H9 (cell line): ENCODE results near the gene ATG7. TPM values are rescaled to one million over a fixed set of nuclear protein-coding genes. Genes with fewer than 3 reads are reported as not detected.
A peak's percentile ranks its signal among the peaks of the same experiment; 100 is the strongest.

Source experiments
- DNase-seq: peaks from one replicate; pipeline ENCODE4 v3.0.0-alpha.2; 2017
- H2AFZ ChIP-seq: one replicate; pipeline ENCODE4 v1.6.1; 2013; ENCODE audit warnings: mild to moderate bottlenecking, low read length, control low read depth, moderate library complexity
- H2AK5ac ChIP-seq: 2 replicates; pipeline ENCODE4 v1.6.1; 2013; ENCODE audit warnings: low read length, control low read depth, mixed read lengths; ENCODE audit not compliant: insufficient read length
- H2BK120ac ChIP-seq: one replicate; pipeline ENCODE4 v1.6.1; 2013; ENCODE audit warnings: low read depth, mild to moderate bottlenecking, low read length, control low read depth, inconsistent platforms; ENCODE audit not compliant: poor library complexity, severe bottlenecking
- H2BK12ac ChIP-seq: 2 replicates; pipeline ENCODE4 v1.6.1; 2013; ENCODE audit warnings: low read length, control low read depth, mixed read lengths, low read depth; ENCODE audit not compliant: insufficient read length
- H2BK15ac ChIP-seq: 2 replicates; pipeline ENCODE4 v1.6.1; 2013; ENCODE audit warnings: low read depth, low read length, control low read depth
- H2BK20ac ChIP-seq: one replicate; pipeline ENCODE4 v1.6.1; 2013; ENCODE audit warnings: low read depth, mild to moderate bottlenecking, low read length, control low read depth, inconsistent platforms; ENCODE audit not compliant: poor library complexity, severe bottlenecking
- H2BK5ac ChIP-seq: 2 replicates; pipeline ENCODE4 v1.6.1; 2013; ENCODE audit warnings: low read length, control low read depth, mixed read lengths; ENCODE audit not compliant: insufficient read length
- H3K14ac ChIP-seq: 2 replicates; pipeline ENCODE4 v1.6.1; 2013; ENCODE audit warnings: low read length, control low read depth; ENCODE audit not compliant: insufficient read depth
- H3K18ac ChIP-seq: 2 replicates; pipeline ENCODE4 v1.6.1; 2013; ENCODE audit warnings: low read depth, mild to moderate bottlenecking, mixed read lengths, low read length, control low read depth; ENCODE audit not compliant: insufficient read length
- H3K23ac ChIP-seq: 2 replicates; pipeline ENCODE4 v1.6.1; 2013; ENCODE audit warnings: low read length, control low read depth, mixed read lengths, low read depth; ENCODE audit not compliant: insufficient read length
- H3K23me2 ChIP-seq: 2 replicates; pipeline ENCODE4 v1.6.1; 2013; ENCODE audit warnings: low read depth, mild to moderate bottlenecking, mixed read lengths, low read length, control low read depth; ENCODE audit not compliant: insufficient read length, poor library complexity, severe bottlenecking
- H3K27ac ChIP-seq: 2 replicates; pipeline ENCODE4 v1.5.1; 2013; ENCODE audit warnings: low read length, control low read depth, mixed read lengths, low read depth; ENCODE audit not compliant: insufficient read length
- H3K27me3 ChIP-seq: 2 replicates; pipeline ENCODE4 v1.6.1; 2013; ENCODE audit warnings: low read length, control low read depth, inconsistent platforms; ENCODE audit not compliant: insufficient read depth
- H3K4ac ChIP-seq: 2 replicates; pipeline ENCODE4 v1.6.1; 2013; ENCODE audit warnings: low read depth, mild to moderate bottlenecking, control low read depth, inconsistent platforms, low read length, moderate library complexity
- H3K4me1 ChIP-seq: 2 replicates; pipeline ENCODE4 v1.6.1; 2013; ENCODE audit warnings: low read length, control low read depth, inconsistent platforms; ENCODE audit not compliant: insufficient read depth
- H3K4me2 ChIP-seq: 2 replicates; pipeline ENCODE4 v1.6.1; 2013; ENCODE audit warnings: low read length, control low read depth, mixed read lengths; ENCODE audit not compliant: insufficient read length, insufficient read depth
- H3K56ac ChIP-seq: 2 replicates; pipeline ENCODE4 v1.6.1; 2013; ENCODE audit warnings: low read depth, mild to moderate bottlenecking, mixed read lengths, low read length, control low read depth; ENCODE audit not compliant: insufficient read length
- H3K79me1 ChIP-seq: 2 replicates; pipeline ENCODE4 v1.6.1; 2013; ENCODE audit warnings: low read depth, mild to moderate bottlenecking, moderate library complexity, low read length, control low read depth, inconsistent platforms; ENCODE audit not compliant: insufficient read depth, poor library complexity, severe bottlenecking
- H3K79me2 ChIP-seq: 2 replicates; pipeline ENCODE4 v1.6.1; 2013; ENCODE audit warnings: low read length, control low read depth, inconsistent platforms; ENCODE audit not compliant: insufficient read depth
- H3K9ac ChIP-seq: 2 replicates; pipeline ENCODE4 v1.6.1; 2013; ENCODE audit warnings: low read length, control low read depth, mixed read lengths; ENCODE audit not compliant: insufficient read length; ENCODE audit errors: extremely low read depth
- H3K9me3 ChIP-seq: one replicate; pipeline ENCODE4 v1.6.1; 2013; ENCODE audit warnings: low read depth, low read length, inconsistent platforms; ENCODE audit not compliant: control insufficient read depth
- H3T11ph ChIP-seq: one replicate; pipeline ENCODE4 v1.6.1; 2013; ENCODE audit warnings: mild to moderate bottlenecking, low read length, control low read depth, inconsistent platforms
- H4K20me1 ChIP-seq: one replicate; pipeline ENCODE4 v1.6.1; 2013; ENCODE audit not compliant: control insufficient read depth, insufficient read length, insufficient read depth
- H4K5ac ChIP-seq: 2 replicates; pipeline ENCODE4 v1.6.1; 2013; ENCODE audit warnings: low read depth, mild to moderate bottlenecking, mixed read lengths, low read length, control low read depth; ENCODE audit not compliant: insufficient read length
- H4K8ac ChIP-seq: replicated peaks from 2 replicates; pipeline ENCODE4 v1.6.1; 2013; ENCODE audit warnings: low read length, control low read depth, mixed read lengths, low read depth; ENCODE audit not compliant: insufficient read length
- H4K91ac ChIP-seq: 2 replicates; pipeline ENCODE4 v1.6.1; 2013; ENCODE audit warnings: low read depth, mild to moderate bottlenecking, moderate library complexity, mixed read lengths, low read length, control low read depth; ENCODE audit not compliant: insufficient read length
- H3K27ac Mint-ChIP-seq, 3 experiments: 2 replicates in 2 of 3; 3 replicates in 1 of 3; pipeline ENCODE4 v1.8.0; 2020 to 2021; ENCODE audit warnings: mixed read lengths in 3 of 3, mild to moderate bottlenecking in 1 of 3, moderate library complexity in 1 of 3
- H3K27me3 Mint-ChIP-seq: 2 replicates; pipeline ENCODE4 v1.8.0; 2021; ENCODE audit warnings: low read depth, mild to moderate bottlenecking, moderate library complexity, mixed read lengths
- H3K36me3 Mint-ChIP-seq, 3 experiments: 2 replicates in 2 of 3; 3 replicates in 1 of 3; pipeline ENCODE4 v1.8.0; 2020 to 2021; ENCODE audit warnings: low read depth in 3 of 3, mixed read lengths in 3 of 3; ENCODE audit not compliant: insufficient read depth in 1 of 3
- H3K4me1 Mint-ChIP-seq, 2 experiments: 2 replicates each; pipeline ENCODE4 v1.8.0; 2020; ENCODE audit warnings: mixed read lengths in 2 of 2
- H3K4me3 Mint-ChIP-seq, 2 experiments: 2 replicates in 1 of 2; 3 replicates in 1 of 2; pipeline ENCODE4 v1.8.0; 2020 to 2021; ENCODE audit warnings: mild to moderate bottlenecking in 2 of 2, mixed read lengths in 2 of 2, moderate library complexity in 1 of 2
- H3K9me3 Mint-ChIP-seq, 2 experiments: 2 replicates in 1 of 2; 3 replicates in 1 of 2; pipeline ENCODE4 v1.8.0; 2020; ENCODE audit warnings: mild to moderate bottlenecking in 2 of 2, mixed read lengths in 2 of 2, moderate library complexity in 1 of 2
- WGBS: extraction: QIAGEN DNeasy Blood & Tissue Kit; methylation state at CpG from one replicate; pipeline ENCODE4 v1.1.7; 2013; ENCODE audit warnings: missing lambda C conversion rate, low lambda C conversion rate, mixed read lengths; ENCODE audit not compliant: insufficient read length; ENCODE audit errors: extremely low coverage; 5-methylcytosine and 5-hydroxymethylcytosine counted together
- total RNA-seq: library from RNA; stranded (reverse); gene quantifications from 2 replicates; pipeline ENCODE4 v1.2.1, GENCODE V29; 2021
- TF ChIP-seq, protein P1 (sequence below): fragments of 200-600 bp; sonication (generic); conservative IDR thresholded peaks from 3 replicates; pipeline ENCODE4 v1.8.0; 2021; ENCODE audit warnings: antibody characterized with exemption, mild to moderate bottlenecking

Gene ATG7
- total RNA-seq, 1 experiment from 2014 or later: 17.9 TPM

DNA sequence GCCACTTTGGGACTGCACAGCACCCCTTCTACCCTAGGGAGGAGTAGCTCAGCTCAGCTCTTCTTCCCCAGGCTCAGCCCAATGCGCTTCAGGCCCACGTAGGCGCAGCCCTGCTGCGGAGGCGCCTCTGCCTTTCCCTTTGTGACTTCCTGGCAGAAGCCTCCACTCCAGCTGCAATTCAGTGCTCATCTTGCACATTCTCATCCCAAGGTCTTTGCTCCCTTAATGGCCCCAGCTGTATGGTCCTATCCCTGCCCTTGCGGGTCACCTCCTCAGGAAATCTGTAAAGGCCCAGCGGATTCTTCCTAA lies 262.6 kb downstream of the ATG7 start:
- no peaks in the 10 kb centered on the region for H3K27me3 Mint-ChIP-seq

More for the DNA sequence above, 262.6 kb downstream of the ATG7 start:
- TF ChIP-seq, protein P1, sequence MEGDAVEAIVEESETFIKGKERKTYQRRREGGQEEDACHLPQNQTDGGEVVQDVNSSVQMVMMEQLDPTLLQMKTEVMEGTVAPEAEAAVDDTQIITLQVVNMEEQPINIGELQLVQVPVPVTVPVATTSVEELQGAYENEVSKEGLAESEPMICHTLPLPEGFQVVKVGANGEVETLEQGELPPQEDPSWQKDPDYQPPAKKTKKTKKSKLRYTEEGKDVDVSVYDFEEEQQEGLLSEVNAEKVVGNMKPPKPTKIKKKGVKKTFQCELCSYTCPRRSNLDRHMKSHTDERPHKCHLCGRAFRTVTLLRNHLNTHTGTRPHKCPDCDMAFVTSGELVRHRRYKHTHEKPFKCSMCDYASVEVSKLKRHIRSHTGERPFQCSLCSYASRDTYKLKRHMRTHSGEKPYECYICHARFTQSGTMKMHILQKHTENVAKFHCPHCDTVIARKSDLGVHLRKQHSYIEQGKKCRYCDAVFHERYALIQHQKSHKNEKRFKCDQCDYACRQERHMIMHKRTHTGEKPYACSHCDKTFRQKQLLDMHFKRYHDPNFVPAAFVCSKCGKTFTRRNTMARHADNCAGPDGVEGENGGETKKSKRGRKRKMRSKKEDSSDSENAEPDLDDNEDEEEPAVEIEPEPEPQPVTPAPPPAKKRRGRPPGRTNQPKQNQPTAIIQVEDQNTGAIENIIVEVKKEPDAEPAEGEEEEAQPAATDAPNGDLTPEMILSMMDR: no peak
- H3K56ac ChIP-seq: no peak overlapping the region
- no peak overlapping the region for H2BK20ac ChIP-seq
- no peak overlapping the region for H2AFZ ChIP-seq
- H3K4me1 Mint-ChIP-seq: peaks cover 9 to 12% of the 10 kb centered on the region in 2 experiments
- no peak overlapping the region for H3T11ph ChIP-seq
- no peaks in the 10 kb centered on the region for H3K36me3 Mint-ChIP-seq
- no CpG with 5 or more reads among the region's 7 CpGs for WGBS
- no peak overlapping the region for H4K91ac ChIP-seq
- no peak for DNase-seq
- H3K4me2 ChIP-seq: no peak overlapping the region
- no peaks in the 10 kb centered on the region for H3K27me3 ChIP-seq
- no peak overlapping the region for H4K5ac ChIP-seq
- no peak overlapping the region for H2BK120ac ChIP-seq
- H3K4me3 Mint-ChIP-seq: no peak overlapping the region
- no peaks in the 10 kb centered on the region for H3K9me3 ChIP-seq
- H2BK5ac ChIP-seq: no peak overlapping the region
- no peak overlapping the region for H3K9ac ChIP-seq
- no peak overlapping the region for H2BK12ac ChIP-seq
- H4K8ac ChIP-seq: no peak overlapping the region
- no peak overlapping the region for H3K27ac ChIP-seq
- H3K23me2 ChIP-seq: no peaks in the 10 kb centered on the region
- H2AK5ac ChIP-seq: no peak overlapping the region
- no peak overlapping the region for H3K23ac ChIP-seq
- no peak overlapping the region for H3K18ac ChIP-seq
- no peaks in the 10 kb centered on the region for H4K20me1 ChIP-seq
- H2BK15ac ChIP-seq: no peak overlapping the region
- H3K4me1 ChIP-seq: no peaks in the 10 kb centered on the region
- H3K79me1 ChIP-seq: no peaks in the 10 kb centered on the region
- H3K79me2 ChIP-seq: no peaks in the 10 kb centered on the region
- no peak overlapping the region for H3K4ac ChIP-seq
- H3K27ac Mint-ChIP-seq: peak overlapping the region in 1 of 3 experiments; percentile 22; a peak in 1 of 7 replicates
- H3K9me3 Mint-ChIP-seq: no peaks in the 10 kb centered on the region
- no peak overlapping the region for H3K14ac ChIP-seq
